Endothelial cell of umbilical vein (primary cell): ENCODE data around the gene FILIP1. TPM values are rescaled to one million over a fixed set of nuclear protein-coding genes. Genes with fewer than 3 reads are reported as not detected.

Source experiments
- BruUV-seq: library from RNA; stranded (reverse); fragments of 400-500 nt; replicated peaks from 2 replicates; lab custom pipeline; 2021; lab: Mats Ljungman, UMichigan
- CTCF ChIA-PET: fragments of 300-600, 350-600 bp; sonication (Branson Sonifier 250); formaldehyde crosslinking; loops from one replicate; lab custom pipeline; 2021; ENCODE audit warnings: antibody characterized with exemption, inconsistent platforms; lab: Charles Lee
- POLR2A ChIA-PET: fragments of 300-600, 350-600 bp; sonication (Branson Sonifier 250); formaldehyde crosslinking; loops from one replicate; lab custom pipeline; 2021; ENCODE audit warnings: antibody characterized with exemption, inconsistent platforms; lab: Charles Lee
- DNase-seq: peaks from one replicate; pipeline ENCODE4 v3.0.0-alpha.2; 2011; ENCODE audit warnings: low read depth, low spot score
- FAIRE-seq: peaks from 2 replicates; lab custom pipeline; 2011; peaks lifted over from hg19 to GRCh38; lab: Jason Lieb, UNC
- H2AFZ ChIP-seq: 2 replicates; pipeline ENCODE4 v1.6.0; 2012; ENCODE audit warnings: low read depth, low read length, control low read depth, inconsistent platforms
- H3K27ac ChIP-seq: 2 replicates; pipeline ENCODE4 v1.5.1; 2011; ENCODE audit warnings: low read depth, mild to moderate bottlenecking, control low read depth, low read length, moderate library complexity; ENCODE audit not compliant: insufficient read depth
- H3K27me3 ChIP-seq, 2 experiments: 2 replicates each; pipeline versions ENCODE4 v1.6.0 to v1.6.1; 2011; ENCODE audit warnings: low read length in 2 of 2, mixed read lengths in 1 of 2; ENCODE audit not compliant: control insufficient read depth in 2 of 2, insufficient read depth in 2 of 2
- H3K36me3 ChIP-seq, 2 experiments: 2 replicates in 1 of 2; 3 replicates in 1 of 2; pipeline ENCODE4 v1.5.1; 2011; ENCODE audit warnings: low read length in 2 of 2, mild to moderate bottlenecking in 1 of 2, moderate library complexity in 1 of 2; ENCODE audit not compliant: control insufficient read depth in 2 of 2, insufficient read depth in 2 of 2; ENCODE audit errors: extremely low read depth in 1 of 2
- H3K4me1 ChIP-seq: 3 replicates; pipeline ENCODE4 v1.5.1; 2011; ENCODE audit warnings: mild to moderate bottlenecking, low read length; ENCODE audit not compliant: control insufficient read depth, insufficient read depth; ENCODE audit errors: extremely low read depth
- H3K4me2 ChIP-seq: 2 replicates; pipeline ENCODE4 v1.6.1; 2011; ENCODE audit warnings: low read length, control low read depth, mixed read lengths; ENCODE audit not compliant: insufficient read depth
- H3K4me3 ChIP-seq, 3 experiments: fragments of 200-600 bp in 1 of 3; sonication (generic), shearing (Covaris generic) in 1 of 3; replicated peaks in 1 of 3; 2 replicates each; pipeline ENCODE4 v1.5.1; 2011 to 2016; ENCODE audit warnings: control low read depth in 3 of 3, low read length in 3 of 3, mild to moderate bottlenecking in 2 of 3, inconsistent platforms in 1 of 3, low read depth in 1 of 3, moderate library complexity in 1 of 3; ENCODE audit not compliant: insufficient read depth in 1 of 3
- H3K79me2 ChIP-seq: 2 replicates; pipeline ENCODE4 v1.6.0; 2012; ENCODE audit warnings: low read length, inconsistent platforms; ENCODE audit not compliant: control insufficient read depth, insufficient read depth
- H3K9ac ChIP-seq: replicated peaks from 2 replicates; pipeline ENCODE3; 2011; ENCODE audit warnings: low read length, control low read depth; ENCODE audit not compliant: insufficient read depth; ENCODE audit errors: extremely low read depth
- H3K9me1 ChIP-seq: replicated peaks from 3 replicates; pipeline ENCODE4 v1.6.0; 2011; ENCODE audit warnings: mild to moderate bottlenecking, low read length; ENCODE audit not compliant: control insufficient read depth, insufficient read depth; ENCODE audit errors: extremely low read depth
- H3K9me3 ChIP-seq: replicated peaks from 2 replicates; pipeline ENCODE4 v1.5.1; 2012; ENCODE audit warnings: low read length, inconsistent platforms; ENCODE audit not compliant: control insufficient read depth, insufficient read depth
- H4K20me1 ChIP-seq: replicated peaks from 2 replicates; pipeline ENCODE3; 2011; ENCODE audit warnings: mild to moderate bottlenecking, low read length; ENCODE audit not compliant: control insufficient read depth, insufficient read depth; ENCODE audit errors: extremely low read depth
- CTCF ChIP-seq, 2 donors: IDR thresholded peaks; 1 replicate in 1 of 2; 2 replicates in 1 of 2; pipeline ENCODE4 v1.5.1; 2011; ENCODE audit warnings: low read length in 2 of 2, mild to moderate bottlenecking in 2 of 2, moderate library complexity in 2 of 2, control low read depth in 1 of 2, inconsistent platforms in 1 of 2, low read depth in 1 of 2; ENCODE audit not compliant: insufficient read depth in 1 of 2; ENCODE audit errors: extremely low read depth in 1 of 2
- EZH2 ChIP-seq: IDR thresholded peaks from 2 replicates; pipeline ENCODE4 v1.6.1; 2012; ENCODE audit warnings: borderline replicate concordance, low read depth, mild to moderate bottlenecking, moderate library complexity, low read length, inconsistent platforms; ENCODE audit not compliant: severe bottlenecking
- FOS ChIP-seq: IDR thresholded peaks from 2 replicates; pipeline ENCODE4 v1.6.1; 2011; ENCODE audit warnings: mild to moderate bottlenecking, low read length, moderate library complexity, borderline replicate concordance; ENCODE audit not compliant: insufficient read depth
- GATA2 ChIP-seq: IDR thresholded peaks from 2 replicates; pipeline ENCODE4 v1.7.0; 2011; ENCODE audit warnings: low read depth, mild to moderate bottlenecking, moderate library complexity, mixed read lengths, low read length; ENCODE audit not compliant: insufficient read length, insufficient read depth
- JUN ChIP-seq: IDR thresholded peaks from 2 replicates; pipeline ENCODE4 v1.6.1; 2011; ENCODE audit warnings: borderline replicate concordance, low read depth; ENCODE audit not compliant: insufficient read length, insufficient read depth
- MYC ChIP-seq: IDR thresholded peaks from one replicate; pipeline ENCODE4 v1.6.1; 2011; ENCODE audit warnings: mild to moderate bottlenecking, low read depth, low read length
- POLR2A ChIP-seq: IDR thresholded peaks from 2 replicates; pipeline ENCODE4 v1.6.1; 2012; ENCODE audit warnings: low read depth, mild to moderate bottlenecking, control low read depth, low read length
- POLR2AphosphoS5 ChIP-seq: IDR thresholded peaks from 2 replicates; pipeline ENCODE4 v1.6.1; 2012; ENCODE audit warnings: low read depth, mild to moderate bottlenecking, control low read depth, low read length, moderate library complexity; ENCODE audit not compliant: insufficient read depth
- dilution Hi-C: fragments of 300-500 bp; cut with MboI; formaldehyde crosslinking; loops from one replicate; pipeline ENCODE4 v1.15.0; 2019; ENCODE audit warnings: low sequenced_read_pairs; ENCODE audit not compliant: extremely low pct_ligation_motif_present
- intact Hi-C: fragments of 100-400 bp; cut with micrococcal nuclease; formaldehyde crosslinking; loops from one replicate; pipeline ENCODE4 v1.10.0; 2022
- polyA plus RNA-seq, 4 experiments: library from polyadenylated mRNA; depleted of rRNA in 3 of 4; stranded (reverse) in 3 of 4; unstranded in 1 of 4; fragments of >200 nt; gene quantifications; 2 replicates each; pipeline versions ENCODE4 v1.2.1 to v1.2.3, GENCODE V29; 2011 to 2012; ENCODE audit warnings: missing spikeins in 1 of 4
- total RNA-seq: library from RNA; stranded (reverse); gene quantifications from 2 replicates; pipeline ENCODE4 v1.2.3, GENCODE V29; 2021
- TF ChIP-seq, protein P1 (sequence below): IDR thresholded peaks from 2 replicates; pipeline ENCODE4 v1.6.1; 2011; ENCODE audit not compliant: insufficient read depth, insufficient read length

The FILIP1 gene
- total and polyA plus RNA-seq, 2 donors (not counting 3 experiments of a cell fraction or from before 2014, with no cell fraction given) = 2.8 to 13.7 TPM

DNA sequence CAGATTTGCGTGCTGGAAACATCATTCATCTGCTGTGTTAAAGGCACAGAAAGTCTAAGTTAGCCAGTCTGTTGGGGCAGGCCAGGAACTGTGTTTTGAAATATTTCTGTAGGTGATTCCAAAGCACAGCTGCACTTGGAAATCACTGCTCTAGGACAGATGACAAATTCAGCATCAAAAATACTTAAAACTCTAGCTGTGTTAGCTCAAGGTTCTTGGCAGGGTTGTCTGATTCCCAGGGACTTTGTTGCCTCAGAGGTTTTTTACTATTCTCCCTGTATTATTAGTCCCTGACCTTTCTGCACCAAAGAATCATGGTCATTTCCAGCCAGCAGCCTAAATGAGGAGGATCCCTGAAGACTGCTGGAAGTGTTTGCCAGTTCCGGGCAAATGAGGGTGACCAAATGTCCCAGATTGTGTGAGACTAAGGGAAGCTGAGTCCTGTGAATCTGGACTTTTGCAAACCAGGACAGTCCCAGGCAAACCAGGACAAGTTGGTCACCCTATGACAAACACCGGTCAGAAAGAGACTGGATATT lies 124.7 kb downstream of the FILIP1 start:
- no peaks in the 10 kb centered on the region for H3K79me2 ChIP-seq
- no peaks in the 10 kb centered on the region for H3K9me3 ChIP-seq
- no peak overlapping the region for H3K4me3 ChIP-seq
- H3K9ac ChIP-seq = no peak overlapping the region
- no peaks in the 10 kb centered on the region for H3K36me3 ChIP-seq
- no peaks in the 10 kb centered on the region for H3K9me1 ChIP-seq
- no TSS peak for BruUV-seq
- DNase-seq (no peak), FAIRE-seq (no peak)
- H4K20me1 ChIP-seq = no peaks in the 10 kb centered on the region
- ChIA-PET POLR2A (interaction anchor here (0.6 kb wide), 1 partner anchor 44 kb away, joined by 4 read pairs; no protein-coding TSS in a partner anchor), CTCF (interaction anchor here (0.8 to 2.5 kb wide), 12 partner anchors 10 to 177 kb away, joined by 3 to 27 read pairs (median 4); no protein-coding TSS in a partner anchor)
- no peaks in the 10 kb centered on the region for H3K27me3 ChIP-seq
- TF ChIP-seq CTCF (IDR thresholded peaks at IDR 0.05; ENCODE audit: extremely low read depth in 1 of 2, insufficient read depth in 1 of 2, low read depth in 1 of 2, low read length in 2 of 2) = no peak
- TF ChIP-seq POLR2A = no peak
- TF ChIP-seq EZH2 = no peak
- no peak for TF ChIP-seq FOS
- TF ChIP-seq, protein P1, sequence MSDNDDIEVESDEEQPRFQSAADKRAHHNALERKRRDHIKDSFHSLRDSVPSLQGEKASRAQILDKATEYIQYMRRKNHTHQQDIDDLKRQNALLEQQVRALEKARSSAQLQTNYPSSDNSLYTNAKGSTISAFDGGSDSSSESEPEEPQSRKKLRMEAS = no peak
- TF ChIP-seq MYC = no peak
- no peak for TF ChIP-seq GATA2
- no peak for TF ChIP-seq POLR2AphosphoS5
- TF ChIP-seq JUN = no peak
- no peak overlapping the region for H3K4me2 ChIP-seq
- no peak overlapping the region for H2AFZ ChIP-seq
- peaks cover 2% of the 10 kb centered on the region for H3K4me1 ChIP-seq
- intact Hi-C loops = loop anchor here (1.0 kb wide), 3 partner anchors 72 to 157 kb away; no protein-coding TSS in a partner anchor
- dilution Hi-C loops = no loop called here
- H3K27ac ChIP-seq = no peak overlapping the region
